Kidney glomerular epithelial cell (primary cell): Measurements from ENCODE around the gene USP35.

Source experiments
- DNase-seq: peaks from one replicate; lab custom pipeline; 2025; lab: John Stamatoyannopoulos, UW

Gene USP35

DNA sequence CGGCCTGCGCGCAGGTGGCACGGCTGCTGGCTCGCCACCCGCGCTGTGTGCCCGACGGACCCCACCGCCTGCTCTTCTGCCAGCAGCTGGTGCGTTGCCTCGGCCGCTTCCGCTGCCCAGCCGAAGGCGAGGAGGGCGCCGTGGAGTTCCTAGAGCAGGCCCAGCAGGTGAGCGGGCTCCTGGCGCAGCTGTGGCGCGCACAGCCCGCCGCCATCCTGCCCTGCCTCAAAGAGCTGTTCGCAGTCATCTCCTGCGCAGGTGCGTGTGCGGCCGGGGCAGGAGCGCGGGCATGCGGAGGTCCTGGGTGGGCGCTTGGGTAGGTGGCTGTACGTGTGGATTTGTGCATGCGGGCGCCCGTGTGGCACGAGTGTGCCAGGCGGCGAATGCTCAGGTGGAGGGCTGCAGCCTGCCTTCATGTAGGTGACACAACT lies 8.0 kb downstream of the USP35 start:
- no peak for DNase-seq

GRCh38 chr11:78197816-78198215 lies 9.1 kb downstream of the USP35 start:
- DNase-seq, result no peak

DNA sequence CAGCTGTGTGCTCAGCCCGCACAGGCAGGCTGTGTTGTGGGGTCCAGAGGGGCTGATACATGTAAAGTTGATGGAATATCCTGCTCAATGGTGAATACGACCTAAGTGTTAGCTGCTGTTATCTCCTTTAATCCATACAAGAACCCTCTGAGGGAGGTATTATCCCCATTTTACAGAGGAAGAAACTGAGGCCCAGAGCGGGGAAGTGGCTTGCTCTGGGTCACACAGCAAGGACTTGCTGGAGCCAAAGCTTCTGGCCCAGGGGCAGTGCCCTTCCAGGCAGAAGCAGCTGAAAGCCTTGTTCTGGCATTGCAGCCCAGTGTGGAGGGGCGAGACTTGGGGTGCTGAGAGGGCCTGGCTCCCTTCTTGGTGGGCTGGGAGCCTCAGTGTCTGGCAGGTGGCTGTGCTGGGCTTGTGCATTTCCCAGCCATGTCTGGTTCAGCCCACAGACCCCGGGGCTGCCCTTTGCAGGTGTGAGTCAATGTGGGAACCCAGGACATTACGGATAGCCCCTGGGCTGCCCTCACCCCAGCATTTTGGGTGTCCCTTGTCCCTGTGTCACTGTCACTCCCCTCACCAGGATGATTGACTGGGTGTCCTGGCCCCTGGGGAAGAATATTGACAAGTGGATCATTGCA lies 10.4 kb downstream of the USP35 start:
- DNase-seq, result no peak

DNA sequence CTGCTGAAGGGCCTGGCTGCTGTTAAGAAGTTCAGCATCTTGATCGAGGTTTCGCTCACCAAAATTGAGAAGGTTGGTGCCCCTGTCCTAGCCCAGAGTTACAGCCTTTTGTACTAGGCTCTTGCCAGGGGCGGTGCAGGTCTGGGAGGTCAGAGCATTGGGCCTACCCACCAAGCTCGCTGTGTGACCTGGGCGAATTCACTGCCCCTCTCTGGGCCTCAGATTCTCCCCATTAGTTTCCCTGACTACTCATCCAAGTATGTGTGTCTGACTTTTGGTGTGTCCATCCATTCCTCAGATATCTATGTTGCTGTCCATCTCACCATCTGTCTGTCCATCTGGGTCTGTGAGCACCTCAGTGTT lies 10.9 kb downstream of the USP35 start:
- no peak for DNase-seq

- DNase-seq, result no peak
These were observed 11.3 kb downstream of the USP35 start for GRCh38 chr11:78200061-78200460.

DNA sequence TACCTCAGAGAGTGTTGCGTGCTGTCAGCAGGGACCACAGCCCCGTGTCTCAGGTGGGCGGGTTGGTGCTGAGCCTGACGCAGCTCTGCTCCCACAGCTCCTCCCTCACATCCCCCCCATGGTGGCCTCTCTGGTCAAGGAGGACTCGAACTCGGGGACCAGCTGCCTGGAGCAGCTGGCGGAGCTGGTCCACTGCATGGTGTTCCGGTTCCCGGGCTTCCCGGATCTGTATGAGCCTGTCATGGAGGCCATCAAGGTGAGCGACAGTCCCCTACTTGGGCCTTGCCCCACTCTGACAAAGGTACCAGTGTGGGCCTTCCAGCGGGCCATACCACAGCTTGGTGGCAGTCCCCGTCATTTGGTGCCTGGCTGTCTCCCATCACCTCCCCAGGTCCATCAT lies 11.8 kb downstream of the USP35 start:
- no peak for DNase-seq

DNA sequence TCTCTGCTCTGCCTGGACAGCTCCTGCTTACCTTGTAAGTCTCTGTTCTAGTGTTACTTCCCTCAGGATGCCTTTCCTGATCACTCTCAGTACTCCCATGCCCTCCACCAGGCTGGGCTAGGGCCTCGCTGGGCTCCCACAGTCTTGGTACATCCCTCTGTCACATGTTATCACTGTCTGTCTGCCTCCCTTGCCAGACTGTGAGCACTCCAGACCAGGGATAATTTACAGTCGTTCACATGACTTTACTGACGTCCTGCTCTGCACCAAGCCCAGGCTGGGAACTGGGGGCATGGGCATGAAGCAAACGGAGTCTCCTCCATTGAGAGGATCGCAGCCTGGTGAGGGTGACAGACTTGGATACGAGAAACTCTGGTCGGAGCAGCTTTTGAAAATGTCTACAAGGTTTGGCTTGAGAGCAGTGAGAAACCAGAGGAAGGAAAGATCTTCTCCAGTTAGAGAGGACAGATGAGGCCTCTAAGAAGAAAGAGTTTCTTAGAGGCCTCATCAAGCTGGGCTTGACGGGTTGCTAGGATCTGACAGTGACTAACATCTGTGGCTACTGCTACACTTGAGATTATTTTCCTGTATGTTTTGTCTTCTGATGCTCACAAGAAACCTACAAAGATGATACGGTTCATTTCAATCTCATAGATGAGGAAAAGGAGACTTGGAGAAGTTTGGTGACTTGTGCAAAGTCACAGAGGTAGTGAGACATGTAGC lies 12.5 kb downstream of the USP35 start:
- DNase-seq, result no peak

DNA sequence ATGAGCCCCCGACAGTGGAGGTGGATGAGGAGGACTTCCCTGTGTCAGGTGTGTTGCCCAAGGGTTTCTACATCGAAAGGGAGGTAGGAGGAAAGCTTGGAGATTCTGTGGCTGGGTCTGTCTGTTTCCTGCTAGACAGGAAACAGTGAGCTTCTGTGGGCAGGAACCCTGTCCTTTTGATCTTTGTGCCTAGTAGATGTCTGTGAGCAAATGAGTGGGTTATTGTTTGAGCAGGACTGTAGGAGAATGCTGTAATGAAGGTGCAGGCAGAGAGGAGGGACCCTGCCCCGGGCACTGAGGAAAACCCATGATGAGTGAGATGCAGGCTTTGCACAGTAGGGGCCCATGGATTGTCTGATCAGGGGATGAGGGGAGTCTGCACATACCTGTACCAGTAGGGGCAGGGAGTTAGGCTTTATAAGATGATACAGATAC lies 14.0 kb downstream of the USP35 start:
- DNase-seq, result no peak

- DNase-seq, result no peak
These were observed 14.5 kb downstream of the USP35 start for GRCh38 chr11:78203184-78203583.

DNA sequence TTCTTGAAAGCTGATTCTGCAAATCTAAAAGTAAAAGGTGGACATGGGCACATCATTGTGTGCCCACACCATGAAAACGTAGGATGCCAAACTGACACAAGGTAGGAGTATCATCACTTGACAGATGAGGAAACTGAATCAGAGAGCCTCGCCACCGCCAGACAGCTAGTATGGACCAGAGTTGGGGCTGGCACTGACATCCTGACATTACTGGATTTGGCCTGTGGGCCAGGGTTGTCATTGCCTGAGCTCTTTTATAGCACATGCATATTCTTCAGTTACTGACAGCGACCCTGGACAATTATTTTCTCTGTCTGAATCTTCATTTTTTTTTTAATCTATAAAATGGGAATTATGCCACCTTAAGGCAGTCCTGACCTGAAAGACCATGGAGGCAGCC lies 16.5 kb downstream of the USP35 start:
- DNase-seq, result no peak

GRCh38 chr11:78205691-78206090 lies 17.0 kb downstream of the USP35 start:
- DNase-seq, result no peak

DNA sequence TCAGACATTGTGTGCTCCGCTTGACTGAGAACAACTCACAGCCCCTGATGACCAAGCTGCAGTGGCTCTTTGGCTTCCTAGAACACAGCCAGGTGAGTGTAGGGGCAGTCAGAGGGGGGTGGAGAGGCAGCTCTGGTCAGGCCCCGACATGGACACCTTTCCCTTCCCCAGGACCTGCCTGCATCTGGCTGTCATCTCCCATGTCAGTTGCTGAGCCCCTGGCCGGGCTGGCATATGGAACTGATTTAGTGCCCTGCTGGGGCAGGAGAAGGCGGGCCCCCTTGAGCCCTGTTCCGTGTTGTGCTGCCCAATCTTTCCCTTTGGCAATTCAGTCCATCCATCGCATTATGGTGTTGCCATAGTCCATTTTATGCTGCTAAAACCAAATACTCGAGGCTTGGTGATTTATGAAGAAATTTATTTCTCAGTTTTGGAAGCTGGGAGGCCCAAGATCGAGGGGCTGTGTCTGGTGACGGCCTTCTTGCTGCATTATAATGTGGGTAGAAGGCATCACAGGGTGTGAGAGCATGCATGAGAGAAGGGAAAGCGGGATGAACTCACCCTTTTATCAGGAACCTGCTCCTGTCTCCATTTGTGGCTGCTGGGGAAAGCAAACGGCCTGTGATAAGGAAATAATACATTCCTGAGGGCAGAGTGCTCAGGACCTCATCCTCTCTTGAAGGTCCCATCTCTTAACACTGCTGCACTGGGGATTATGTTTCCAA lies 19.0 kb downstream of the USP35 start:
- DNase-seq, result no peak

GRCh38 chr11:78208257-78209165 lies 19.8 kb downstream of the USP35 start:
- no peak for DNase-seq

- no peak for DNase-seq
These were observed 20.8 kb downstream of the USP35 start for GRCh38 chr11:78209478-78209877.

DNA sequence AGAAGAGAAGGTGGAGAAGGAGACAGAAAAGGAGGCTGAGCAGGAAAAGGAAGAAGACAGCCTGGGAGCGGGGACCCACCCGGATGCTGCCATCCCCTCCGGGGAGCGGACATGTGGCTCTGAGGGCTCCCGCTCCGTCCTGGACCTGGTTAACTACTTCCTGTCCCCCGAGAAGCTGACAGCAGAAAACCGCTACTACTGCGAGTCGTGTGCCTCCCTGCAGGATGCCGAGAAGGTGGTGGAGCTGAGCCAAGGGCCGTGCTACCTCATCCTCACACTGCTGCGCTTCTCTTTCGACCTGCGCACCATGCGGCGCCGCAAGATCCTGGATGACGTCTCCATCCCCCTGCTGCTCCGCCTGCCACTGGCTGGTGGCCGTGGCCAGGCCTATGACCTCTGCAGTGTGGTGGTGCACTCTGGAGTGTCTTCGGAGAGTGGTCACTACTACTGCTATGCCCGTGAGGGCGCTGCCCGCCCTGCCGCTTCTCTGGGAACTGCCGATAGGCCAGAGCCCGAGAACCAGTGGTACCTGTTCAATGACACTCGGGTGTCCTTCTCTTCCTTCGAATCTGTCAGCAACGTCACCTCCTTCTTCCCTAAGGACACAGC lies 21.4 kb downstream of the USP35 start:
- no peak for DNase-seq

- DNase-seq, result no peak
These were observed 22.8 kb downstream of the USP35 start for GRCh38 chr11:78211565-78211964.

DNA sequence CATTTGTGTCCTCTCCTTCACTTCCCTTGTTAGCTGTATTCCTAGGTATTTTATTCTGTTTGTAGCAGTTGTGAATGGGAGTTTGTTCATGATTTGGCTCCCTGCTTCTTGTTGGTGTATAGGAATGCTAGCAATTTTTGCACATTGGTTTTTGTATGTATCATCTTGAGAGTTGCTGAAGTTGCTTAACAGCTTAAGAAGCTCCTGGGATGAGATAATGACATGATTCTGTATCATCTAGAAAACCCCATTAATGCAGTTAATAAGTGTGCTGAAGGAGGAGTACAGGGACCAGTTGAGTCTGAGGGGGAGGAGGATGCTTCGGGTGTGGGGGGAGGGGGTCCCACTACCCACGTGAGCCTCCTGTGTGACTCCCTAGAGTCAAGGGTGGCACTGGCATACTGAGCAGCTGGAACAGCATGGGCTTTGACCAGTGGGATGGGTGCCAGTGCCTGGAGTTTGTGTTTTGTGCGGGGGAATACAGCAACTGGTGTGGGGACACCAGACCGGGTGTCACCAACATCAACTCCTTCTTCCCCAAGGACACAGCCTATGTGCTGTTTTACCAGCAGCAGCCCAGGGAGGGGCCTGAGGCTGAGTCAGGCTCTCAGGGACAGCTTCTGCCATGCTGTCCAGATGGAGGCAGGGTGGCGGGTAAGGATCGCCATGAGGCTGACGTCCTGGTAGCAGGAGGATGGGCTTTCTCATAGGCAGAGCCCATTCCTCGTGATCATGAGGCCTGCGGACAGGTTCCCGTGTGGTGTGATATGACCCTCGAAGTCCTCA lies 24.1 kb downstream of the USP35 start:
- DNase-seq, result no peak

GRCh38 chr11:78213526-78214330 lies 25.0 kb downstream of the USP35 start:
- no peak for DNase-seq

DNA sequence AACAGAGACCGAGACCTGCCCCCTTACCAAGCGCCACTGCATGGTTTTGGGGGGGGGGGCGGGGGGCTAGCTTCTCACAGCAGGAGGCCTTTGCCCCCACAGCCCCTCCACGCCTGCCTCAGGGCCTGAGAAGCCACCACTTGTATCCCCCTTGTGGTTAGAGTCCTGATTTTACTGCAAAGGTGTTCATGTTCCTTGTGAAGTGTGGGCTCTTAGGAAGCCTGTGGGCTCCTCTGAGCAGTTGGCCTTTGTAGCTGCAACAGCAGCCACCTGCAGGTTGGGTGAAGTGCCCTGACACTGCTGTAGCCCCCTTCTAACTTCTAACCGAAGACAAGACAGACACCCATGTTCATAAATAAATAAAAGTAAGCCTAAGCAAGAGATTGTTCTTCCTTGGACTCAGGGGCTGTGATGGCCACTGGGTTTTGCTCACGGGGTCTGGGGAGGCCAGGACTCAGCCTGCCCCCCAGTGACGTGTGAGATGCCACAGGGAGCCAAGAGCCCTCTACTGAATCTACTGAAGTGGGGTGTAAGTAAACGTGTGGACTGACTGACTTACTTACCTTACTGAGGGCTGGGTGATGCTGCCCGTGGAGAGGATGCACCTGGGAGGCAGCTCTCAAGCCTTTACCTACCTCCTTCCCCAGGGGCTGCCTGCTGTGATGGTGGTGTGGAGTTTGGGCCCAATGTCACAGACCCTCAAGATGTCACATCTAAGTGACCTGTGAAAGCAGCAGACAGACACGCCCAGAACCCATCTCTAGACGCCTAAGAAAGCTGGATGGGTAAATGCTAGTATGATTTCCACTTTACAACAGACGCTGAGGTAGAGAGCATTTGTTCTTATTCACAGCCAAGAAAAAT lies 25.8 kb downstream of the USP35 start:
- DNase-seq, result no peak
